ENCODE results near the gene HOXA9.

HOXA9 gene

DNA sequence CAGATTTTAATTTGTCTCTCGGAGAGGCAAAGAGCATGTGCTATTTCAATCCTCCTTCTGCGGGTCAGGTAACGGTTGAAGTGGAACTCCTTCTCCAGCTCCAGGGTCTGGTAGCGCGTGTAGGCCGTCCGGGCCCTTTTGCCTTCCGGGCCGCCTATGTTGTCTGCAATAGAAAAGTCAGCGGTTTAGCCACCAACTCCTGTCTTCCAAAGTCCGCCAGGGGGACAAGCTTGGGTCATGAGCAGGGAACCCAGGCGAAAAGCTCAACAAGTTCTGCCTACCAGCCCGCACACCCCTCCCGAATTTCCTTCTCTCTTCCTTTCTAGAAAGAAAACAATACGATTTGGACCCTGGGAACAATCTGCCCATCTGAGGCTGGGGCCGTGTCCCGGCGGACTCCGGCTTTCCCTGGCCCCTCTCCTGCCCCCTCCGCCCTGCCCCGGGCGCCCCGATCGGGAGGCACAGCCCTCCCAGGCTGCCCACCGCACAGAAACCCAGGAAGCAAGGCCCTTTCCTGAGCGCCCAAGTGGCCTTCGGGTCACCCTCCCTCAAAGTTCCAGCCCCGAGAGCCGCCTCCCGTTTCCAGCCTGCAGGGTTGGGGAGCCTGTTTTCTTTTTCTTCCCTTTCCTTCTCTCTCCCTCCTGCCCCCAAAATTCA is 23.3 kb downstream of the HOXA9 start:
- peaks cover 4 to 27% (median 16%) of the 10 kb centered on the region in 5 donors for H3K36me3 ChIP-seq (ENCODE audit: control insufficient read depth in 5 of 5, insufficient read depth in 5 of 5, low read length in 5 of 5)
- H3K27me3 ChIP-seq (ENCODE audit: control insufficient read depth in 5 of 5, insufficient read depth in 4 of 5, low read length in 5 of 5): no peaks in the 10 kb centered on the region
- no peaks in the 10 kb centered on the region for H3K9me3 ChIP-seq (ENCODE audit: control insufficient read depth in 5 of 5, low read length in 5 of 5)
- peaks cover 6 to 91% (median 86%) of the 10 kb centered on the region in 5 donors for H3K4me1 ChIP-seq (ENCODE audit: control insufficient read depth in 5 of 5, insufficient read depth in 5 of 5, low read length in 5 of 5)
- H3K4me3 ChIP-seq (ENCODE audit: low read depth in 1 of 5, low read length in 5 of 5): peak overlapping the region; percentile 69 to 84 (median 75)
- peak overlapping the region; percentile 95 for H3K27ac ChIP-seq (ENCODE audit: low read depth, low read length)
- H3K9ac ChIP-seq (ENCODE audit: low read length in 5 of 5): peak overlapping the region; percentile 56 to 79 (median 76)

DNA sequence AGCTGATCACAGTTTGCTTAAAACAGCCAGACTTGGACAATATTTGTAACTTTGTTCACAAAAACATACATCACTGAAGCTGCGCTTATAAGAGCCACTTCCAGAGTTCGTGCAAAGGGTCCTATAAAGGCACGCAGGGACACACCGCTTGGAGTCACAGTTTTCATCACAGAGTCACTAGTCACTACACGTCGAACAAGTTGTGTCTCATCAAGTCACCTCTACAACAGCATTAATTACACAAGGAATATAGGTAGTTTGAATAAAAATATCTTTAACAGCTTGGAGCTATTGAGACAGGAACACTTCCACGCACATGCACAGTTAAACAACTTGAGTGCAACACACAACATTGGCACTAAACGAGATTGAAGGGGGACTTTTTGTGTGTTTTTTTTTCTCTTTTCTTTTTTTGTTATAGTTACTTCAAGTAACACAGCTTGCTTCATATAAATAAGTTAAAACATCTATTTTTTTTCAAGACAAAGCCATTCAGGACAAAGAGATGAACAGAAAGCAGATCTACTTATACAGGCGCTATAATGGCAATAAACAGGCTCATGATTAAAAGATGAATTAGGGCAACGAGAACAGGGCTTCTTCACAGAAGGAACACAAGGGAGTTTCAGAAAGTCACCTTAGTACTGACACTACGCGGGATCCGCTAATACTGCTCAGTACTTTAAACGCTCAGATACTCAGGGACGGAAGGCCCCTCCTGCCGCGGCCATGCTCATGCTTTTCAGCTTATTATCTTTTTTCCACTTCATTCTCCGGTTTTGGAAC is 24.0 kb downstream of the HOXA9 start:
- H3K9me3 ChIP-seq (ENCODE audit: control insufficient read depth in 5 of 5, low read length in 5 of 5): no peaks in the 10 kb centered on the region
- H3K4me1 ChIP-seq (ENCODE audit: control insufficient read depth in 5 of 5, insufficient read depth in 5 of 5, low read length in 5 of 5): peaks cover 2 to 91% (median 86%) of the 10 kb centered on the region in 5 donors
- H3K4me3 ChIP-seq (ENCODE audit: low read depth in 1 of 5, low read length in 5 of 5): peak overlapping the region; percentile 69 to 84 (median 75)
- peaks cover 4 to 27% (median 16%) of the 10 kb centered on the region in 5 donors for H3K36me3 ChIP-seq (ENCODE audit: control insufficient read depth in 5 of 5, insufficient read depth in 5 of 5, low read length in 5 of 5)
- no peaks in the 10 kb centered on the region for H3K27me3 ChIP-seq (ENCODE audit: control insufficient read depth in 5 of 5, insufficient read depth in 4 of 5, low read length in 5 of 5)
- peak overlapping the region; percentile 48 to 79 (median 76) for H3K9ac ChIP-seq (ENCODE audit: low read length in 5 of 5)
- H3K27ac ChIP-seq (ENCODE audit: low read depth, low read length): peak overlapping the region; percentile 95

DNA sequence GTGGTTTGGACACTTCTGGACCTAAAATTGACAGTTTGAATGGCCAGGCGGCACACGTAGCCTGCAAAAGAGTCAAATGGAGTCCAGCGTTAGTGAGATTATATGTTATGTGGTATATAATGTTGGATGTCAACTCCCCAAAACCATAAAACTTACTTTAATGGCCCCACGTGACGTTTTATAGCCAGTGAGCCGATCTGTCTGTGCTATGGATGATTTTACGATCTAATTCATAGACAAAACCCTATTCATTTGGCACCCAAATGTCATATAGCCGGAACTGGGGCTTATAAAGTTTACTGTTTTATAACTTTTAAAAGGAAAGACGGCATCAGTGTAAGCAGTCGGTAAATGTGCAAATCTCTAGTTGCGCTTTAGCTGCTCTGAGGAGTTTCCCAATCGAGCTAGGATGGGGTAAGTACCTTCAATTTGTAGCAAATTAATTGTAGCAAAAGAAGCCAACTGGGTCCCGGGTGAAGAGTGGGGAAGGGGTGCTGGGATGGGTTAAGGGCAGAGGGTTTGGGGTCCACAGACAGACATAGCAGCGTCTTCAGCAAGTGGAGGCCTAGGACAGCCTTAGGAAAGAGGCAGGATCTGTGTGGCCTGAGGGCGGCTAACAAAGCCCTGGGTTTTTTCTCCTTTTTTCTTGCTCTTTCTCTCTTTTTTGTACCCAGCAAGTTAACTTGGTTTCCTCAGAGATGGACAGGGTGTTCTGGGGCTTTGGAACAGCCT is 25.0 kb downstream of the HOXA9 start:
- peaks cover 9 to 19% (median 12%) of the 10 kb centered on the region in 5 donors for H3K36me3 ChIP-seq (ENCODE audit: control insufficient read depth in 5 of 5, insufficient read depth in 5 of 5, low read length in 5 of 5)
- H3K9me3 ChIP-seq (ENCODE audit: control insufficient read depth in 5 of 5, low read length in 5 of 5): no peaks in the 10 kb centered on the region
- peaks cover 4 to 91% (median 88%) of the 10 kb centered on the region in 5 donors for H3K4me1 ChIP-seq (ENCODE audit: control insufficient read depth in 5 of 5, insufficient read depth in 5 of 5, low read length in 5 of 5)
- H3K4me3 ChIP-seq (ENCODE audit: low read depth in 1 of 5, low read length in 5 of 5): peak overlapping the region in 4 of 5 donors; percentile 4 to 43 (median 12)
- H3K27me3 ChIP-seq (ENCODE audit: control insufficient read depth in 5 of 5, insufficient read depth in 4 of 5, low read length in 5 of 5): no peaks in the 10 kb centered on the region
- H3K27ac ChIP-seq (ENCODE audit: low read depth, low read length): peak overlapping the region; percentile 95
- peak overlapping the region in 3 of 5 donors; percentile 28 to 66 (median 56) for H3K9ac ChIP-seq (ENCODE audit: low read length in 5 of 5)

DNA sequence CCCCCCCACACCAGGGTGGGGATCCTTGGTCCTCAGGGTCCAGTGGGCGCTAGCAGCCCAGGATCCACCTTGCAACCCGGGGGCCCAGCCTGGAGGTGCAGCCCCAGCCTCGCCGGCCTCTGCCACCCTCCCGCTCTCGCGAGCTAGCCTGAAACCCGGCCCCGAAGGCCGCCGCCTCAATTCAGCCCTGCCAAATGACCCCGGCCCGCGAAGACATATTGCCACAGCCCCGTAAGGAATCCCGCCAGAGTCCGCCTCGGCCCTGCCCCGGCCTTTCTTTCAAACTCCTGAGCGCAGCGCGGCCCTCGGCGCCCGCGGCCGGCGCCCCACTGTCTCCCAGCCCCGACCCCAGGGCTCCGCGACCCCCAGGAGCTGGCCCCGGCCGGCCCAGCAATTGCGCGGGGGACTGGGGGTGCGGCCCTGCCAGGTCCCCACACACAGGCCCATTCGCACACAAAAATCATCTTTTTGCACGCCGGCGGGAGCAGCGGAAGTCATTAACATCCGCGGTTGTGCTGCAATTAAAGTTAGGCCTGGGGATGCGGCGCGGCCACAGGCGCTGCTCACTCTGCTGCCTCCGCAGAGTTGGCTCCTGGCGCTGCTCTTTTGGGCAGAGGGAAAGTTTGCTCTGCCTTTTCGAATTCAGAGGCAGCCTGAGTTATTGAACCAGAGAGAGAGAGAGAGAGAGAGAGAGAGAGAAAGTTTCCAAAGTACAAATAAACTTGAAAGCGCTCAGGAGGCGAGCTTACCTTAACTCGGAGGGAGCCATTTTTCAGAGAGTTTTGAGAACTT is 25.8 kb downstream of the HOXA9 start:
- no peaks in the 10 kb centered on the region for H3K9me3 ChIP-seq (ENCODE audit: control insufficient read depth in 5 of 5, low read length in 5 of 5)
- peaks cover 4 to 13% (median 9%) of the 10 kb centered on the region in 5 donors for H3K36me3 ChIP-seq (ENCODE audit: control insufficient read depth in 5 of 5, insufficient read depth in 5 of 5, low read length in 5 of 5)
- H3K4me1 ChIP-seq (ENCODE audit: control insufficient read depth in 5 of 5, insufficient read depth in 5 of 5, low read length in 5 of 5): peaks cover 4 to 91% (median 89%) of the 10 kb centered on the region in 5 donors
- H3K9ac ChIP-seq (ENCODE audit: low read length in 5 of 5): peak overlapping the region in 3 of 5 donors; percentile 28 to 66 (median 64)
- peak overlapping the region; percentile 95 for H3K27ac ChIP-seq (ENCODE audit: low read depth, low read length)
- no peaks in the 10 kb centered on the region for H3K27me3 ChIP-seq (ENCODE audit: control insufficient read depth in 5 of 5, insufficient read depth in 4 of 5, low read length in 5 of 5)
- peak overlapping the region in 4 of 5 donors; percentile 4 to 43 (median 10) for H3K4me3 ChIP-seq (ENCODE audit: low read depth in 1 of 5, low read length in 5 of 5)

DNA sequence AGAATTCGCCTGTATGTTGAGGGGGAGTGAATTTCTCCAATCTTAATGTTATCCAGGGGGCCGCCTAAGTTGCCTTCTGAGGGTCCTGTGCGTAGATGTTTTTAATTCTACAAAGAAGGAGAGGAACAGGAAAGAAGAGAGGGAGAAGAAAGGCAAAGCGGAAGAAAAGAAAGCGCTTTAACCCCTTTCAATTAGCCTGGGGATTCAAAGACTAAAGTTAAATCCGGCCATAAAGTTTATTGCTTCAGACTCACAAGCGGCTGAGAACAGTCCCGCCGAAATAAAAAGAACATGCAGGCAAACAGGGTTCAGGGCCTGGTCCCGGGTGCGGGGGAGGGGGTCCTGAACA is 26.4 kb downstream of the HOXA9 start:
- Histone ChIP-seq H3K27ac (ENCODE audit: low read depth, low read length) (peak overlapping the region; percentile 95), H3K4me1 (ENCODE audit: control insufficient read depth in 5 of 5, insufficient read depth in 5 of 5, low read length in 5 of 5) (peaks cover 6 to 91% (median 89%) of the 10 kb centered on the region in 5 donors), H3K4me3 (ENCODE audit: low read depth in 1 of 5, low read length in 5 of 5) (no peak overlapping the region)

DNA sequence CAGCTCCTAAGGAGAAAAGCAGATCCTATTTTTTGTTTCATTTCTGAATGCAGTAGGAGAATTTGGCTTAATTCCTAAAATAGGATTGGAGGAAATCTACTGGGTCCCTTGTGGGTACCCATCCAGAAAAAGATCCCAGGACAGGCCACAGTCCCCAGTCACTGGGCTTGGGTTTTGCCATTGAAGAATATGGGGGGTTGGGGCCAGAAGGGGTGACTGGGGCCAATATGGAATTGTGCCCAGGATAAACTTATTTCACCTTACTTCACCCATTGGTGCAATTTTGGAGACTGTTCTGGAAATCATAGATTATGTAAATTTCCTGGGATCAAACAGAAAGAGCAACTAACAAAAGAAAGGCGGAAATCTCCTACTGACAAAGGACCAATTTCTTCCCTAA is 26.9 kb downstream of the HOXA9 start:
- Histone ChIP-seq H3K4me1 (ENCODE audit: control insufficient read depth in 5 of 5, insufficient read depth in 5 of 5, low read length in 5 of 5) (peaks cover 6 to 93% (median 90%) of the 10 kb centered on the region in 5 donors), H3K36me3 (ENCODE audit: control insufficient read depth in 5 of 5, insufficient read depth in 5 of 5, low read length in 5 of 5) (peaks cover 0 to 9% (median 4%) of the 10 kb centered on the region in 5 donors), H3K27ac (ENCODE audit: low read depth, low read length) (peak overlapping the region; percentile 95), H3K27me3 (ENCODE audit: control insufficient read depth in 5 of 5, insufficient read depth in 4 of 5, low read length in 5 of 5) (no peaks in the 10 kb centered on the region), H3K4me3 (ENCODE audit: low read depth in 1 of 5, low read length in 5 of 5) (no peak overlapping the region), H3K9ac (ENCODE audit: low read length in 5 of 5) (peak overlapping the region in 2 of 5 donors; percentile 10 to 66), H3K9me3 (ENCODE audit: control insufficient read depth in 5 of 5, low read length in 5 of 5) (no peaks in the 10 kb centered on the region)

More for the DNA sequence above, 26.4 kb downstream of the HOXA9 start:
- H3K9ac ChIP-seq (ENCODE audit: low read length in 5 of 5): peak overlapping the region in 3 of 5 donors; percentile 10 to 66 (median 64)
- H3K36me3 ChIP-seq (ENCODE audit: control insufficient read depth in 5 of 5, insufficient read depth in 5 of 5, low read length in 5 of 5): peaks cover 0 to 9% (median 4%) of the 10 kb centered on the region in 5 donors
- H3K9me3 ChIP-seq (ENCODE audit: control insufficient read depth in 5 of 5, low read length in 5 of 5): no peaks in the 10 kb centered on the region
- H3K27me3 ChIP-seq (ENCODE audit: control insufficient read depth in 5 of 5, insufficient read depth in 4 of 5, low read length in 5 of 5): no peaks in the 10 kb centered on the region

DNA sequence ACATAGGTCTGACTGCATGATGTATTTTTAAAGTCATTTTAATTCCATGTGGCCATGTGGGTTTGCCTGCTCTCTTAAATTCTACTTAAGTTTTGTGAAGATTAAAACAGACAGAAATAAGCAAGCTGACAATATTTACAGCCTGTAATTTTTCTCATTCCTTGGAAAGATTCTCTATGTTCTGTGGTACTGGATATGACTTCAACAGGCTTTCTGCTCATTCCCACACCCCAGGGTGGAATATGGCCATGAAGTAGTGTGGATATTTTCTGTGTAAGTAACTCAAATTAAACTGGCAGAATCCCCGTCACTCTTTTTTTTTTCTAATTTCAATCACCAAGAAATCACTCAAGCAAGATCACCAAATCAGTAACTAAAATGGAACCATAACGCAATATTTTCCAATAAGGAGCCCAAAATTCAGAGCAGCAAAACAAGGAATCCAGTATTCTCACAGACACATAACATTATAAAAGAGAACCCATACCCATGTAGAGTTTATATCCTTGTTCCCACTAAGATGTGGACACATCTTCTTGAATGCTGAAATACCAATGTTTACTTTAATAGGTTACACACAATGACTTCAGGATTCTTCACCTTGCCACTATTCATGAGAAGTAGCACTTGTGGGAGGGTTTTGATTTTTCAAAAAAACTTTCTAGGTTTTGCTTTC is 27.6 kb downstream of the HOXA9 start:
- peak overlapping the region in 3 of 5 donors; percentile 25 to 58 (median 56) for H3K9ac ChIP-seq (ENCODE audit: low read length in 5 of 5)

DNA sequence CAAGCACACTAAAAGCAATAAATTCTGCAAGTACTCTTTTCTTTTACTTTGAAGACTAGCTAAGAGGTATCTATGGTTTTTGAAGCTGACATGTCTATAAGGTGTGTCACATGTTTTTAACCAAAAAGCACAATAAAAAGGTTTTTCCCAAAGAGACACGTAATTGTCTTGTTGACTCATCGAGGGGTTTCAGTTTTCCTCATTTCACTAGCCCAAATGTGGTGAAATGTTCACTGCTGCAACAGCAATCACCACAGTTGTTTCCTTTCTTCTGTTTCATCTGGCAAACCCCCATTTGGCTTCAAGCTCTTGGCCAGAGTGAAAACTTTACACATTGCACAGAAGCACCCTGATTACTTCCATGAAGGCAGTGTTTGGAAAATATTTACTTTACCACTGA is 30.9 kb downstream of the HOXA9 start:
- H3K27me3 ChIP-seq (ENCODE audit: control insufficient read depth in 5 of 5, insufficient read depth in 4 of 5, low read length in 5 of 5): no peaks in the 10 kb centered on the region
- no peak overlapping the region for H3K4me3 ChIP-seq (ENCODE audit: low read depth in 1 of 5, low read length in 5 of 5)
- peaks cover 0 to 5% (median 0%) of the 10 kb centered on the region in 5 donors for H3K36me3 ChIP-seq (ENCODE audit: control insufficient read depth in 5 of 5, insufficient read depth in 5 of 5, low read length in 5 of 5)
- peak overlapping the region in 1 of 5 donors; percentile 54 for H3K9ac ChIP-seq (ENCODE audit: low read length in 5 of 5)
- H3K4me1 ChIP-seq (ENCODE audit: control insufficient read depth in 5 of 5, insufficient read depth in 5 of 5, low read length in 5 of 5): peaks cover 4 to 86% (median 74%) of the 10 kb centered on the region in 5 donors
- H3K9me3 ChIP-seq (ENCODE audit: control insufficient read depth in 5 of 5, low read length in 5 of 5): no peaks in the 10 kb centered on the region
- H3K27ac ChIP-seq (ENCODE audit: low read depth, low read length): peak overlapping the region; percentile 95

More for the DNA sequence above, 27.6 kb downstream of the HOXA9 start:
- Histone ChIP-seq H3K4me3 (ENCODE audit: low read depth in 1 of 5, low read length in 5 of 5) (no peak overlapping the region), H3K9me3 (ENCODE audit: control insufficient read depth in 5 of 5, low read length in 5 of 5) (no peaks in the 10 kb centered on the region), H3K27ac (ENCODE audit: low read depth, low read length) (peak overlapping the region; percentile 95), H3K4me1 (ENCODE audit: control insufficient read depth in 5 of 5, insufficient read depth in 5 of 5, low read length in 5 of 5) (peaks cover 6 to 97% (median 88%) of the 10 kb centered on the region in 5 donors), H3K27me3 (ENCODE audit: control insufficient read depth in 5 of 5, insufficient read depth in 4 of 5, low read length in 5 of 5) (no peaks in the 10 kb centered on the region), H3K36me3 (ENCODE audit: control insufficient read depth in 5 of 5, insufficient read depth in 5 of 5, low read length in 5 of 5) (peaks cover 0 to 9% (median 4%) of the 10 kb centered on the region in 5 donors)
